HEK293 (cell line): ENCODE results near the gene HIBCH.

ENCODE experiments used
- CTCF ChIA-PET: fragments of 350-600 bp; formaldehyde crosslinking; extraction: SDS; loops from one replicate; lab custom pipeline; 2021; ENCODE audit warnings: antibody characterized with exemption; lab: Yijun Ruan, JAX
- POLR2A ChIA-PET: fragments of 300-600 bp; formaldehyde crosslinking; extraction: SDS; loops from one replicate; lab custom pipeline; 2020; ENCODE audit warnings: antibody characterized with exemption, inconsistent platforms; lab: Yijun Ruan, JAX
- H3K27ac ChIP-seq: fragments of 200-500 bp; sonication (Bioruptor generic); 2 replicates; pipeline ENCODE4 v1.5.1; 2014; ENCODE audit warnings: low read depth, low read length, control low read depth, inconsistent platforms; ENCODE audit errors: extremely low read depth
- H3K36me3 ChIP-seq, 2 experiments: fragments of 200-500 bp in 1 of 2; sonication (Bioruptor generic) in 1 of 2; 1 replicate in 1 of 2; 2 replicates in 1 of 2; pipeline ENCODE4 v1.5.1; 2014 to 2017; ENCODE audit warnings: inconsistent platforms in 2 of 2, low read length in 2 of 2; ENCODE audit not compliant: control insufficient read depth in 2 of 2, insufficient read depth in 1 of 2
- H3K4me1 ChIP-seq: fragments of 200-500 bp; sonication (Bioruptor generic); 2 replicates; pipeline ENCODE4 v1.5.1; 2014; ENCODE audit warnings: mild to moderate bottlenecking, low read length, inconsistent platforms; ENCODE audit not compliant: control insufficient read depth, insufficient read depth
- H3K4me3 ChIP-seq: 2 replicates; pipeline ENCODE4 v1.5.1; 2011; ENCODE audit warnings: low read depth, mild to moderate bottlenecking, control low read depth, low read length, moderate library complexity
- H3K9me3 ChIP-seq: fragments of 200-500 bp; sonication (Bioruptor generic); 2 replicates; pipeline ENCODE4 v1.5.1; 2014; ENCODE audit warnings: low read depth, low read length, inconsistent platforms; ENCODE audit not compliant: control insufficient read depth, insufficient read depth
- BCL11A ChIP-seq: fragments of 450-650 bp; formaldehyde crosslinking; IDR thresholded peaks from 2 replicates; pipeline ENCODE4 v1.5.1; 2016; ENCODE audit warnings: low read depth, missing biosample characterization, missing genetic modification characterization
- FEZF1 ChIP-seq: fragments of 450-650 bp; formaldehyde crosslinking; IDR thresholded peaks from 2 replicates; pipeline ENCODE4 v1.5.1; 2016; ENCODE audit warnings: missing biosample characterization, missing genetic modification characterization
- OSR2 ChIP-seq: fragments of 450-650 bp; formaldehyde crosslinking; IDR thresholded peaks from 2 replicates; pipeline ENCODE4 v1.5.1; 2016; ENCODE audit warnings: missing biosample characterization, missing genetic modification characterization
- PRDM10 ChIP-seq: fragments of 450-650 bp; formaldehyde crosslinking; IDR thresholded peaks from 2 replicates; pipeline ENCODE4 v1.5.1; 2016; ENCODE audit warnings: missing biosample characterization, missing genetic modification characterization
- PRDM6 ChIP-seq: fragments of 450-650 bp; formaldehyde crosslinking; IDR thresholded peaks from 2 replicates; pipeline ENCODE4 v1.5.1; 2017; ENCODE audit warnings: missing biosample characterization, missing genetic modification characterization
- REST ChIP-seq: fragments of 450-650 bp; formaldehyde crosslinking; IDR thresholded peaks from 2 replicates; pipeline ENCODE4 v1.5.1; 2016; ENCODE audit warnings: missing biosample characterization, missing genetic modification characterization
- SP2 ChIP-seq: fragments of 450-650 bp; formaldehyde crosslinking; IDR thresholded peaks from 2 replicates; pipeline ENCODE4 v1.5.1; 2016; ENCODE audit warnings: missing biosample characterization, missing genetic modification characterization
- TCF7L2 ChIP-seq: IDR thresholded peaks from 2 replicates; pipeline ENCODE4 v1.6.1; 2011; ENCODE audit warnings: low read depth, mild to moderate bottlenecking, inconsistent platforms, low read length, moderate library complexity, borderline replicate concordance
- ZBTB1 ChIP-seq: fragments of 450-650 bp; formaldehyde crosslinking; IDR thresholded peaks from 2 replicates; pipeline ENCODE4 v1.5.1; 2016; ENCODE audit warnings: missing biosample characterization, missing genetic modification characterization
- ZBTB20 ChIP-seq: fragments of 450-650 bp; formaldehyde crosslinking; IDR thresholded peaks from 2 replicates; pipeline ENCODE4 v1.5.1; 2016; ENCODE audit warnings: missing biosample characterization, missing genetic modification characterization
- ZNF133 ChIP-seq: fragments of 450-650 bp; formaldehyde crosslinking; IDR thresholded peaks from 2 replicates; pipeline ENCODE4 v1.5.1; 2016; ENCODE audit warnings: missing biosample characterization, missing genetic modification characterization
- ZNF157 ChIP-seq: fragments of 450-650 bp; formaldehyde crosslinking; IDR thresholded peaks from 2 replicates; pipeline ENCODE4 v1.5.1; 2016; ENCODE audit warnings: missing biosample characterization, missing genetic modification characterization
- ZNF239 ChIP-seq: fragments of 450-650 bp; formaldehyde crosslinking; IDR thresholded peaks from 2 replicates; pipeline ENCODE4 v1.5.1; 2016; ENCODE audit warnings: missing biosample characterization, missing genetic modification characterization
- ZNF248 ChIP-seq: fragments of 450-650 bp; formaldehyde crosslinking; IDR thresholded peaks from 2 replicates; pipeline ENCODE4 v1.5.1; 2017; ENCODE audit warnings: missing biosample characterization, missing genetic modification characterization
- ZNF311 ChIP-seq: fragments of 450-650 bp; formaldehyde crosslinking; IDR thresholded peaks from 2 replicates; pipeline ENCODE4 v1.5.1; 2017; ENCODE audit warnings: missing biosample characterization, missing genetic modification characterization, borderline replicate concordance
- ZNF391 ChIP-seq: fragments of 450-650 bp; formaldehyde crosslinking; IDR thresholded peaks from 2 replicates; pipeline ENCODE4 v1.5.1; 2016; ENCODE audit warnings: low read depth, missing biosample characterization, missing genetic modification characterization, borderline replicate concordance
- ZNF394 ChIP-seq: fragments of 450-650 bp; formaldehyde crosslinking; IDR thresholded peaks from 2 replicates; pipeline ENCODE4 v1.5.1; 2016; ENCODE audit warnings: missing biosample characterization, missing genetic modification characterization, mild to moderate bottlenecking, moderate library complexity, borderline replicate concordance
- ZNF433 ChIP-seq: fragments of 450-650 bp; formaldehyde crosslinking; IDR thresholded peaks from 2 replicates; pipeline ENCODE4 v1.5.1; 2016; ENCODE audit warnings: missing biosample characterization, missing genetic modification characterization, low read depth
- ZNF560 ChIP-seq: fragments of 450-650 bp; formaldehyde crosslinking; IDR thresholded peaks from 2 replicates; pipeline ENCODE4 v1.5.1; 2017; ENCODE audit warnings: missing biosample characterization, missing genetic modification characterization, borderline replicate concordance
- ZNF585B ChIP-seq: fragments of 450-650 bp; formaldehyde crosslinking; IDR thresholded peaks from 2 replicates; pipeline ENCODE4 v1.5.1; 2016; ENCODE audit warnings: missing biosample characterization, missing genetic modification characterization
- ZNF658 ChIP-seq: fragments of 450-650 bp; formaldehyde crosslinking; IDR thresholded peaks from 2 replicates; pipeline ENCODE4; 2016; ENCODE audit warnings: missing biosample characterization, missing genetic modification characterization
- ZNF776 ChIP-seq: fragments of 450-650 bp; formaldehyde crosslinking; IDR thresholded peaks from 2 replicates; pipeline ENCODE4 v1.5.0; 2017; ENCODE audit warnings: missing biosample characterization, missing genetic modification characterization, borderline replicate concordance
- ZNF777 ChIP-seq: fragments of 450-650 bp; formaldehyde crosslinking; IDR thresholded peaks from 2 replicates; pipeline ENCODE4 v1.5.1; 2017; ENCODE audit warnings: missing biosample characterization, missing genetic modification characterization, borderline replicate concordance
- ZNF837 ChIP-seq: fragments of 450-650 bp; formaldehyde crosslinking; IDR thresholded peaks from 2 replicates; pipeline ENCODE4 v1.5.1; 2016; ENCODE audit warnings: missing biosample characterization, missing genetic modification characterization
- ZNF843 ChIP-seq: fragments of 450-650 bp; formaldehyde crosslinking; IDR thresholded peaks from 2 replicates; pipeline ENCODE4 v1.5.1; 2016; ENCODE audit warnings: missing biosample characterization, missing genetic modification characterization
- ZSCAN30 ChIP-seq: fragments of 450-650 bp; IDR thresholded peaks from 2 replicates; pipeline ENCODE4 v1.5.1; 2018; ENCODE audit warnings: missing biosample characterization, mild to moderate bottlenecking, missing genetic modification characterization, moderate library complexity
- ZXDB ChIP-seq: fragments of 450-650 bp; formaldehyde crosslinking; IDR thresholded peaks from 2 replicates; pipeline ENCODE4 v1.5.1; 2016; ENCODE audit warnings: missing biosample characterization, missing genetic modification characterization
- TF ChIP-seq, protein P1 (sequence below): fragments of 450-650 bp; formaldehyde crosslinking; IDR thresholded peaks from 2 replicates; pipeline ENCODE4 v1.5.1; 2016; ENCODE audit warnings: missing biosample characterization, missing genetic modification characterization
- TF ChIP-seq, protein P2 (sequence below): fragments of 450-650 bp; formaldehyde crosslinking; IDR thresholded peaks from 2 replicates; pipeline ENCODE4 v1.5.1; 2016; ENCODE audit warnings: missing biosample characterization, missing genetic modification characterization

The HIBCH gene

DNA sequence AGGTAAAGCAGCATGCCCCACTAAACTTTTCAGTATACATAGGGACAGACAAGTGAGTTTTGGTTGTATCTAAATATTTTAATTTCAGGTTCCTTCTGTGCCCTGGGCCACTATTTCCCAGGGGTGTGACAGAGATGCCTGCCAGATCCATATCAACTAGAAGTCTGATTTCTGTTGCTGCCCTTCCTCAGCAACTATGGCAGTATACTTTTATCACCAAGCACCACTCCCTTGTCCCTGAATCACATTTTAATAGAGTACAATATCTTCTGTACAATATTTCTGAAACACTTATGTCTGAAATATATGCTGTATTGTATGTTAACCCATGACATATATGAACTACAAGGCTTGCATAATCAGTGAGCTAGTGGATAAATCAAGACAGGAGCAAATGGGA is 117.6 kb downstream of the HIBCH start (continued):
- TF ChIP-seq PRDM10 (tag by site-specific recombination) (no peak), ZNF777 (tag by site-specific recombination) (no peak), ZNF311 (tag by site-specific recombination) (no peak), ZNF585B (no peak), ZNF394 (no peak)
- TF ChIP-seq, all 188 proteins: peak for 0

GRCh38 chr2:190200603-190201002 is 119.0 kb downstream of the HIBCH start:
- Histone ChIP-seq H3K4me3 (no peak overlapping the region), H3K9me3 (no peaks in the 10 kb centered on the region), H3K27ac (no peak overlapping the region), H3K36me3 (peaks cover 0 to 9% of the 10 kb centered on the region in 2 experiments; a peak in 1 of 3 replicates), H3K4me1 (peaks cover 21% of the 10 kb centered on the region)
- ChIA-PET POLR2A (no interaction called here), CTCF (interaction anchor here (0.9 kb wide), 1 partner anchor 112 kb away, joined by 3 read pairs; no protein-coding TSS in a partner anchor)
- TF ChIP-seq ZBTB20 (tag by site-specific recombination) (no peak), PRDM6 (tag by site-specific recombination) (no peak), ZNF776 (tag by site-specific recombination) (no peak), ZXDB (tag by site-specific recombination) (peak; percentile 56), ZSCAN30 (no peak), ZBTB1 (tag by site-specific recombination) (no peak), ZNF133 (no peak), REST (tag by site-specific recombination) (no peak), ZNF433 (no peak), ZNF843 (tag by site-specific recombination) (peak; percentile 51), FEZF1 (peak; percentile 74), BCL11A (tag by site-specific recombination) (no peak), TCF7L2 (peak; percentile 71), SP2 (no peak), ZNF157 (no peak), OSR2 (tag by site-specific recombination) (no peak), ZNF837 (tag by site-specific recombination) (no peak), ZNF391 (tag by site-specific recombination) (no peak), ZNF239 (tag by site-specific recombination) (no peak), ZNF248 (no peak), ZNF658 (tag by site-specific recombination) (no peak), ZNF560 (no peak)
- TF ChIP-seq, protein P1, sequence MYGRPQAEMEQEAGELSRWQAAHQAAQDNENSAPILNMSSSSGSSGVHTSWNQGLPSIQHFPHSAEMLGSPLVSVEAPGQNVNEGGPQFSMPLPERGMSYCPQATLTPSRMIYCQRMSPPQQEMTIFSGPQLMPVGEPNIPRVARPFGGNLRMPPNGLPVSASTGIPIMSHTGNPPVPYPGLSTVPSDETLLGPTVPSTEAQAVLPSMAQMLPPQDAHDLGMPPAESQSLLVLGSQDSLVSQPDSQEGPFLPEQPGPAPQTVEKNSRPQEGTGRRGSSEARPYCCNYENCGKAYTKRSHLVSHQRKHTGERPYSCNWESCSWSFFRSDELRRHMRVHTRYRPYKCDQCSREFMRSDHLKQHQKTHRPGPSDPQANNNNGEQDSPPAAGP (tag by site-specific recombination) = no peak
- TF ChIP-seq, protein P2, sequence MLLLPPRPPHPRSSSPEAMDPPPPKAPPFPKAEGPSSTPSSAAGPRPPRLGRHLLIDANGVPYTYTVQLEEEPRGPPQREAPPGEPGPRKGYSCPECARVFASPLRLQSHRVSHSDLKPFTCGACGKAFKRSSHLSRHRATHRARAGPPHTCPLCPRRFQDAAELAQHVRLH (tag by site-specific recombination) = 0 out of 2 replicates have a peak, but pooled peaks have one; percentile 14
